ENCODE results near the gene ACTRT2. TPM values are rescaled to one million over a fixed set of nuclear protein-coding genes. Genes with fewer than 3 reads are reported as not detected.

ACTRT2 gene
- total RNA-seq, 1 donor from 2014 or later, result not detected

DNA sequence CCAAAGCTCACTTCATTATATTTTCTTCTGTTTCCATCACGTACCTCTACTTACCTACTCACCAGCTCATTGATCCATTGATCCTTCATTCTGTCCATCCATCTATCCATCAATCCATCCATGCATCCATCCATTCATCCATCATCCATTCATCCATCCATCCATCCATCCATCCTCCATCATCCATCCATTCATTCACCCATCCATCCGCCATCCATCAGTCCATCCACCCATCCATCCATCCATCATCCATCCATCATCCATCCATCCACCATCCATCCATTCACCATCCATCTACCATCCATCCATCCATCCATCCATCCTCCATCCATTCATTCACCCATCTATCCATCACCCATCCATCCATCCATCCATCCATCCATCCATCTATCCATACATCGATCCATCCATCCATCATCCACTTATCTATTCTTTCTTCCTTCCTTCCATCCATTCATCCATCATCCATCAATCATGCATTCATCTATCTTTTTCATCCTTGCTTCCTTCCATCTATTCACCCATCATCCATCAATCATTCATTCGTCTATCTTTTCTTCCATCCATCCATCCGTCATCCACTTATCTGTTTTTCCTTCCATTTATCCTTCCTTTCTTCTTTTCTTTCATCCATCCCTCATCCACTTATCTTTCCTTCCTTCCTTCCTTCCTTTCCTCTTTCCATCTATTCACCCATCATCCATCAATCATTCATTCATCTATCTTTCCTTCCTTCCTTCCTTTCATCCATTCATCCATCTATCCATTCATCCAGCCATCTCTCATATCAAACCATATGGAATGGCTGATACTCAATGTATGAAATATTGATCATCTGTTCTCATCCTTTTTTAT, 35.3 kb upstream of the ACTRT2 start:
- TF ChIP-seq, protein P1, sequence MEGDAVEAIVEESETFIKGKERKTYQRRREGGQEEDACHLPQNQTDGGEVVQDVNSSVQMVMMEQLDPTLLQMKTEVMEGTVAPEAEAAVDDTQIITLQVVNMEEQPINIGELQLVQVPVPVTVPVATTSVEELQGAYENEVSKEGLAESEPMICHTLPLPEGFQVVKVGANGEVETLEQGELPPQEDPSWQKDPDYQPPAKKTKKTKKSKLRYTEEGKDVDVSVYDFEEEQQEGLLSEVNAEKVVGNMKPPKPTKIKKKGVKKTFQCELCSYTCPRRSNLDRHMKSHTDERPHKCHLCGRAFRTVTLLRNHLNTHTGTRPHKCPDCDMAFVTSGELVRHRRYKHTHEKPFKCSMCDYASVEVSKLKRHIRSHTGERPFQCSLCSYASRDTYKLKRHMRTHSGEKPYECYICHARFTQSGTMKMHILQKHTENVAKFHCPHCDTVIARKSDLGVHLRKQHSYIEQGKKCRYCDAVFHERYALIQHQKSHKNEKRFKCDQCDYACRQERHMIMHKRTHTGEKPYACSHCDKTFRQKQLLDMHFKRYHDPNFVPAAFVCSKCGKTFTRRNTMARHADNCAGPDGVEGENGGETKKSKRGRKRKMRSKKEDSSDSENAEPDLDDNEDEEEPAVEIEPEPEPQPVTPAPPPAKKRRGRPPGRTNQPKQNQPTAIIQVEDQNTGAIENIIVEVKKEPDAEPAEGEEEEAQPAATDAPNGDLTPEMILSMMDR (conservative IDR thresholded peaks at IDR 0.05), result no peak
- no peaks in the 10 kb centered on the region for H3K27me3 Mint-ChIP-seq
- H3K4me1 Mint-ChIP-seq (ENCODE audit: unreplicated experiment), result peaks cover 13% of the 10 kb centered on the region
- H3K27ac Mint-ChIP-seq, result no peak overlapping the region
- no peak overlapping the region for H3K4me3 Mint-ChIP-seq
- no peaks in the 10 kb centered on the region for H3K36me3 Mint-ChIP-seq
- H3K9me3 Mint-ChIP-seq, result peaks cover 7% of the 10 kb centered on the region
- DNase-seq (ENCODE audit: extremely low spot score, unreplicated experiment), result no peak

- no peaks in the 10 kb centered on the region for H3K27me3 Mint-ChIP-seq
- peaks cover 7% of the 10 kb centered on the region for H3K9me3 Mint-ChIP-seq
- TF ChIP-seq, protein P1 (conservative IDR thresholded peaks at IDR 0.05), result no peak
Measured at GRCh38 chr1:2986549-2987305, 34.5 kb upstream of the ACTRT2 start.

DNA sequence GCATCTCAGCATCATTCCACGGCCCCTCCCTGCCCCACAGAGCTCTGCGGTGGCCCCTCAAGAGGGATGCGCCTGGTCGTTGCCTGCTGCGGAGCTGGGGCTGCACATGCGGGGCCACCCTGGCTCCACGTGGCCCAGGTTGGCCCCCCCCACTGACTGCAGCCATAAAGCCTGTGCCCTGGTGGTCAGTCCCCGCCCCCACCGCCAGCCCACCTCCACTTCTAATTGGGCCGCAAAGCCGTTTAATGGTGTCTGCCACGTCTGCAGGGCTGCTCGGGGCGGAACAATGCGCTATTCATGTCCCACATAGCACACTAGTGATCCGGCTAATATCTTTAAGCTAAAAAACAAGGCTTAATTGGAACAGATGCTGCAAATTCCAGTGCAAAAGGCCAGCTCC, 33.5 kb upstream of the ACTRT2 start:
- peak; percentile 59 for DNase-seq (ENCODE audit: extremely low spot score, unreplicated experiment)
- no peak overlapping the region for H3K27ac Mint-ChIP-seq
- no peaks in the 10 kb centered on the region for H3K36me3 Mint-ChIP-seq
- peaks cover 10% of the 10 kb centered on the region for H3K9me3 Mint-ChIP-seq
- TF ChIP-seq, protein P1 (conservative IDR thresholded peaks at IDR 0.05), result no peak
- H3K4me3 Mint-ChIP-seq, result no peak overlapping the region
- H3K4me1 Mint-ChIP-seq (ENCODE audit: unreplicated experiment), result peaks cover 8% of the 10 kb centered on the region
- H3K27me3 Mint-ChIP-seq, result no peaks in the 10 kb centered on the region

More at GRCh38 chr1:2986549-2987305, 34.5 kb upstream of the ACTRT2 start:
- Mint-ChIP-seq H3K4me1 (ENCODE audit: unreplicated experiment) (peaks cover 8% of the 10 kb centered on the region), H3K27ac (no peak overlapping the region), H3K36me3 (no peaks in the 10 kb centered on the region), H3K4me3 (no peak overlapping the region)
- DNase-seq (ENCODE audit: extremely low spot score, unreplicated experiment), result no peak

DNA sequence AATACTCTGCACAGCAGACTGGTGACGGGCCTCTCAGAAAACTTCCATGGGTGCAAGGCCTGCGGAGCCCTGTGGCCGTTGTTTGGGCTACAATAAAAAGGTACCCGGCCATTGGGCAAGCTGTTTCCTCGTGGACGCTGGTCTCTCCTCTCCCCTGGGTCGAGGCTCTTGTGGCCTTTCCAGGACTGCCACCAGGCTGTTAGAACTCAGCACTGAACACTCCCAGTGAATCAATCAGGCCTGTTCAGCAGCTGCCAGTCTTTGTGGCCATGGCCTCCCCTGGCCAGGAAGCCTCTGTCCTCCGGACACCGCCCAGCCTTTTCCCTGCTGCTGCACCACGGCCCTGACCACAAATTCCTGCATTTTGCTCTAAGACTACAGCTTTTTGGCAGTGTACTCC, 33.0 kb upstream of the ACTRT2 start:
- no peak overlapping the region for H3K27ac Mint-ChIP-seq
- no peaks in the 10 kb centered on the region for H3K27me3 Mint-ChIP-seq
- no peaks in the 10 kb centered on the region for H3K36me3 Mint-ChIP-seq
- DNase-seq (ENCODE audit: extremely low spot score, unreplicated experiment), result peak; percentile 37
- H3K9me3 Mint-ChIP-seq, result peaks cover 14% of the 10 kb centered on the region
- peaks cover 8% of the 10 kb centered on the region for H3K4me1 Mint-ChIP-seq (ENCODE audit: unreplicated experiment)
- H3K4me3 Mint-ChIP-seq, result no peak overlapping the region
- TF ChIP-seq, protein P1 (conservative IDR thresholded peaks at IDR 0.05), result no peak

- Mint-ChIP-seq H3K4me1 (ENCODE audit: unreplicated experiment) (peaks cover 8% of the 10 kb centered on the region), H3K36me3 (no peaks in the 10 kb centered on the region), H3K4me3 (no peak overlapping the region), H3K27me3 (no peaks in the 10 kb centered on the region), H3K27ac (no peak overlapping the region), H3K9me3 (peaks cover 17% of the 10 kb centered on the region)
- TF ChIP-seq, protein P1 (conservative IDR thresholded peaks at IDR 0.05), result no peak
- DNase-seq (ENCODE audit: extremely low spot score, unreplicated experiment), result no peak
Measured at GRCh38 chr1:2989185-2989584, 32.1 kb upstream of the ACTRT2 start.

All from type B pancreatic cell (in vitro differentiated cells).